ENCODE results near the gene SPATA45.

Gene SPATA45

DNA sequence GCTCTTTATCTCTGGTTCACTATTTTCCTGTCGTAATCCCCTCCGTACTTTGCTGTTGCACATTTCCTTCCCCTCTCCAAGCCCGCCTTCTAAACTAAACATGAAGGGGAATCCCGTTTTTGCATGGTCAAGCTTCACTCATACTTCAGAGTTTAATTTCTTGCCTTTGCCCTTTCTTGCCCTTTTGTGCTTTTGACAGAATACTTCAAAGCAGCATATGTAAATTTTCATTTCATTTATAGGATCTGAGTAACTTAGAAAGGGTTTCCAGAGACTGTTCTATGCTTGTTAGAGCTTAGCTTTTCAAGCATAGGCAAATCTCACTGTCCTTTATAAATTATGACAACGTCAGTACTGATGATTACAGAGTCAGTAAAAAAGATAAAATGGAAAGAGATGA is 27.7 kb downstream of the SPATA45 start (continued):
- TF ChIP-seq ZBTB21 (tag by site-specific recombination; IDR thresholded peaks at IDR 0.05): no peak

DNA sequence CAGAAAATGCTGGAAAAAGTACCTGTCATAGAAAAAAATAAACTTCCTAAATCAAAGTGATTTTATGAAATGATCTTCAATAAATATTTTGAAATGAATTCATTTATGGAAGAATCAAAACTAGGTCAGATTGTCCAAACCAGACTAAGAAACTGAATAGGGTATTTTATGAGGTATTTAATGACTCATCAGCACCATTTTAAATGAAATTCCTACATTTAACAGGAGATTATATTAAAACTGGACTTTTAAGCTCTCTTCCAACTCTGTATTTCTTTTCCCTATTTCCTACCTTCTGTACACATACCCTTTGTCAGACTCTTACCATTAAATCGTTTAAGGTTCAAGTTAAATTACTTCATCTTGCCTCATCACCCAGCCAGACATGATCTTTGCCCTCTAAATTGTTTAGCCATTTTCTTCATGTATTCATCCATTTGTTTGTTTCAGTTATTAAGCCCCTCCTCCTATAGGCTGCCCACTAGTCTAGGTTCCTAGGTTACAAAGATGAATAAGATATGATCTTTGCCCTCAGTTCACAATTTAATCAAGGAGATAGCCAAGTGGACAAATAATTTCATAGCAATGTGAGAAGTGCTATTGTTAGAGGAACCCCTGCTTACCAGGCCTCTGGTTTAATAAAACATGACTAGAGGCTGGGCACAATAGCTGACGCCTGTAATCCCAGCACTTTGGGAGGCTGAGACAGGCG is 30.7 kb downstream of the SPATA45 start:
- no peak for TF ChIP-seq ZNF670 (tag by site-specific recombination; IDR thresholded peaks at IDR 0.05; ENCODE audit: low read depth)
- TF ChIP-seq ZBTB26 (tag by site-specific recombination; optimal IDR thresholded peaks at IDR 0.05): no peak
- TF ChIP-seq ZNF549 (tag by site-specific recombination; IDR thresholded peaks at IDR 0.05): no peak
- no peak for TF ChIP-seq ZNF792 (tag by site-specific recombination; IDR thresholded peaks at IDR 0.05)
- H3K4me3 ChIP-seq (ENCODE audit: low read depth, low read length): no peak overlapping the region
- no peaks in the 10 kb centered on the region for H3K9me3 ChIP-seq (ENCODE audit: control insufficient read depth, insufficient read depth, low read depth, low read length)
- H3K36me3 ChIP-seq (ENCODE audit: control insufficient read depth in 2 of 2, insufficient read depth in 1 of 2, low read length in 2 of 2): peaks cover 0 to 6% of the 10 kb centered on the region in 2 experiments; a peak in 2 of 3 replicates
- POLR2A ChIA-PET: no interaction called here
- H3K27ac ChIP-seq (ENCODE audit: extremely low read depth, low read depth, low read length): no peak overlapping the region
- CTCF ChIA-PET: interaction anchor here (0.6 to 0.7 kb wide), 2 partner anchors 94 to 1121 kb away, joined by 3 to 4 read pairs; no protein-coding TSS in a partner anchor
- no peaks in the 10 kb centered on the region for H3K4me1 ChIP-seq (ENCODE audit: control insufficient read depth, insufficient read depth, low read length)

DNA sequence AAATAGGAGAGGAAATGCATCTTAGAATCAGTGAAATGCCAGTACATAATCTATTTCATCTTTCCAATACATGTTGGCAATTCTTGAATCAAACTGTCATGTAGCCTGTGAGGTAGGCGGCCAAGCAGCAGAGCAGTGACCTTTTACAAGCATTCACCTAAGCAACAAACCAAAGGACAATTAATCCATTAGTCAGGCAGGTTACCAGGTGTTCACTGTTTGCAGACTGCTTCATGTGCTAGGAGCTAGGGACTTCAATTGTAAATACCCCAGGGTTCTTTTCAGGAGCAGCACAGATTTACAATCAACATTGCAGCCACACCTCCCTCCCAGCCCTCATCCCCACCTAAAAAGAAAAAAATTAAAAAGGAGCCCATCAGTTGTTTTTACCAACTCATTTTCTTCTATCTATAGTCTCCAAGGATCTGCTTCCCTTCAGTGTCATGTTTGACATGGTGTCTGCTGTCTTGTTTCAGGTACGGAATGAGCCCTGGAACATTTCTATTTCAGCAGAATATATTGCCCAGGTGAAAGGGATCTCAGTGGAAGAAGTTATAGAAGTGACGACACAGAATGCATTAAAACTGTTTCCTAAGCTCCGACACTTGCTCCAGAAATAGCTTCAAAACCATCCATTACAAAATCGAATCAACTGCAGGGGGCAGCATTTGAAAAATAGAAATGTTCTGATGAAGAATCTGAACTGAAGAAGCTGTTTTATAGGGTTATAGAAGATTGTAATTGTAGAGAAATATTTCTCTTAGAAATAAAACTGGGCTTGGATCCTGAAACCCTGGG is 32.7 kb downstream of the SPATA45 start:
- POLR2A ChIA-PET: interaction anchor here (0.9 kb wide), 1 partner anchor 43 kb away, joined by 3 read pairs; the partner anchor contains the start of gene FLVCR1
- peaks cover 0 to 6% of the 10 kb centered on the region in 2 experiments; a peak in 2 of 3 replicates for H3K36me3 ChIP-seq (ENCODE audit: control insufficient read depth in 2 of 2, insufficient read depth in 1 of 2, low read length in 2 of 2)
- no peaks in the 10 kb centered on the region for H3K9me3 ChIP-seq (ENCODE audit: control insufficient read depth, insufficient read depth, low read depth, low read length)
- no peak overlapping the region for H3K4me3 ChIP-seq (ENCODE audit: low read depth, low read length)
- no peak for TF ChIP-seq ZFHX2 (tag by site-specific recombination; conservative IDR thresholded peaks at IDR 0.05)
- peak; percentile 16 for TF ChIP-seq ZNF654 (tag by site-specific recombination; IDR thresholded peaks at IDR 0.05; ENCODE audit: low read depth)
- CTCF ChIA-PET: interaction anchor here (0.5 to 1.7 kb wide), 16 partner anchors 14 to 909 kb away, joined by 3 to 8 read pairs (median 4); no protein-coding TSS in a partner anchor
- H3K27ac ChIP-seq (ENCODE audit: extremely low read depth, low read depth, low read length): no peak overlapping the region
- no peaks in the 10 kb centered on the region for H3K4me1 ChIP-seq (ENCODE audit: control insufficient read depth, insufficient read depth, low read length)

DNA sequence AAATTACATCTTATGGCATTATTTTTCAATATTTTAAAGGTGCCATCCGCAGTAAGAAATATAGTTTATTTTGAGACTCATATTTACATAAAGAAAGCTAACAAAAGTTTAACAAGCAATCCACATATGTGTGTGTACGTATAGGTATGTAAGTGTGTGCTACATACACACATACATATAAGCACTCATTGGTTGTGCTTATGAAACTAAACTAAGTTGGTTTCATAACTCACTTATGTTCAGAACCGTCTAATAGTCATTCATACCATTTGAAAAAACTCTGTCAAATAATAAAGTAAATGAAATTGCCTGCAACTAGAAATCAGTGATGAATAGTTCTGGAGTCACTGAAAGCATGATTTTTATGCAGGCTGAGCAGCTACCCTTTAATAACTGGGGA is 41.7 kb downstream of the SPATA45 start:
- Histone ChIP-seq H3K4me3 (ENCODE audit: low read depth, low read length) (no peak overlapping the region), H3K27ac (ENCODE audit: extremely low read depth, low read depth, low read length) (no peak overlapping the region), H3K4me1 (ENCODE audit: control insufficient read depth, insufficient read depth, low read length) (no peaks in the 10 kb centered on the region), H3K9me3 (ENCODE audit: control insufficient read depth, insufficient read depth, low read depth, low read length) (no peaks in the 10 kb centered on the region), H3K36me3 (ENCODE audit: control insufficient read depth in 2 of 2, insufficient read depth in 1 of 2, low read length in 2 of 2) (peaks cover 20 to 49% of the 10 kb centered on the region in 2 experiments)
- POLR2A ChIA-PET: interaction anchor here (1.0 kb wide), 1 partner anchor 52 kb away, joined by 11 read pairs; the partner anchor contains the start of gene FLVCR1
- CTCF ChIA-PET: interaction anchor here (0.7 kb wide), 1 partner anchor 148 kb away, joined by 3 read pairs; no protein-coding TSS in a partner anchor
- TF ChIP-seq ZNF837 (tag by site-specific recombination; IDR thresholded peaks at IDR 0.05) (no peak), ZNF416 (tag by site-specific recombination; IDR thresholded peaks at IDR 0.05) (no peak)

DNA sequence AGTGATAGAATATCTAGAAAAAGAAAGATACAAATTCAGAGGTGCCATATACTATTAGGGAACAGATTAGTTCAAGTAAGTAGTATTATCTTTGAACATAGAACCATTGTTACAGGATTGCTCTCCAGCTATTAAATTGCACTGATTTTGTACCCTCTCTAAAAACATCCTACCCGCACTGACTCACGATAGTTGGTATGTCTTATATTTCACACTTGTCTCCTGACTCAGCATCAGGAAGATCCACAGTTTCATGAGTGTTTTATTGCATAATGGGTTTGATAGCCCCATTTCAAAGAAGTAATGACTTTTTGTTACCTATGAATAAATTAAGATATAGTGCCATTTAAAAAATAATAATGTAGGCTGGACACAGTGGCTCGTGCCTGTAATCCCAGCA is 49.8 kb downstream of the SPATA45 start:
- peaks cover 34 to 50% of the 10 kb centered on the region in 2 experiments for H3K36me3 ChIP-seq (ENCODE audit: control insufficient read depth in 2 of 2, insufficient read depth in 1 of 2, low read length in 2 of 2)
- POLR2A ChIA-PET: no interaction called here
- CTCF ChIA-PET: interaction anchor here (0.5 kb wide), 1 partner anchor 38 kb away, joined by 5 read pairs; no protein-coding TSS in a partner anchor
- H3K27ac ChIP-seq (ENCODE audit: extremely low read depth, low read depth, low read length): no peak overlapping the region
- H3K9me3 ChIP-seq (ENCODE audit: control insufficient read depth, insufficient read depth, low read depth, low read length): no peaks in the 10 kb centered on the region
- H3K4me1 ChIP-seq (ENCODE audit: control insufficient read depth, insufficient read depth, low read length): no peaks in the 10 kb centered on the region
- no peak overlapping the region for H3K4me3 ChIP-seq (ENCODE audit: low read depth, low read length)
- TF ChIP-seq TSHZ1 (tag by site-specific recombination; IDR thresholded peaks at IDR 0.05; ENCODE audit: borderline replicate concordance): no peak
- TF ChIP-seq ZBTB20 (tag by site-specific recombination; IDR thresholded peaks at IDR 0.05): no peak
- TF ChIP-seq, protein P1, sequence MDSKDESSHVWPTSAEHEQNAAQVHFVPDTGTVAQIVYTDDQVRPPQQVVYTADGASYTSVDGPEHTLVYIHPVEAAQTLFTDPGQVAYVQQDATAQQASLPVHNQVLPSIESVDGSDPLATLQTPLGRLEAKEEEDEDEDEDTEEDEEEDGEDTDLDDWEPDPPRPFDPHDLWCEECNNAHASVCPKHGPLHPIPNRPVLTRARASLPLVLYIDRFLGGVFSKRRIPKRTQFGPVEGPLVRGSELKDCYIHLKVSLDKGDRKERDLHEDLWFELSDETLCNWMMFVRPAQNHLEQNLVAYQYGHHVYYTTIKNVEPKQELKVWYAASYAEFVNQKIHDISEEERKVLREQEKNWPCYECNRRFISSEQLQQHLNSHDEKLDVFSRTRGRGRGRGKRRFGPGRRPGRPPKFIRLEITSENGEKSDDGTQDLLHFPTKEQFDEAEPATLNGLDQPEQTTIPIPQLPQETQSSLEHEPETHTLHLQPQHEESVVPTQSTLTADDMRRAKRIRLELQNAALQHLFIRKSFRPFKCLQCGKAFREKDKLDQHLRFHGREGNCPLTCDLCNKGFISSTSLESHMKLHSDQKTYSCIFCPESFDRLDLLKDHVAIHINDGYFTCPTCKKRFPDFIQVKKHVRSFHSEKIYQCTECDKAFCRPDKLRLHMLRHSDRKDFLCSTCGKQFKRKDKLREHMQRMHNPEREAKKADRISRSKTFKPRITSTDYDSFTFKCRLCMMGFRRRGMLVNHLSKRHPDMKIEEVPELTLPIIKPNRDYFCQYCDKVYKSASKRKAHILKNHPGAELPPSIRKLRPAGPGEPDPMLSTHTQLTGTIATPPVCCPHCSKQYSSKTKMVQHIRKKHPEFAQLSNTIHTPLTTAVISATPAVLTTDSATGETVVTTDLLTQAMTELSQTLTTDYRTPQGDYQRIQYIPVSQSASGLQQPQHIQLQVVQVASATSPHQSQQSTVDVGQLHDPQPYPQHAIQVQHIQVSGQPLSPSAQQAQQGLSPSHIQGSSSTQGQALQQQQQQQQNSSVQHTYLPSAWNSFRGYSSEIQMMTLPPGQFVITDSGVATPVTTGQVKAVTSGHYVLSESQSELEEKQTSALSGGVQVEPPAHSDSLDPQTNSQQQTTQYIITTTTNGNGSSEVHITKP (tag by site-specific recombination; IDR thresholded peaks at IDR 0.05): no peak
- no peak for TF ChIP-seq ZNF221 (tag by site-specific recombination; IDR thresholded peaks at IDR 0.05; ENCODE audit: borderline replicate concordance)
